K562 (cell line): ENCODE data around the gene ARMC9.

Experiments
- CTCF ChIP-seq, 3 experiments: IDR thresholded peaks in 2 of 3; conservative IDR thresholded peaks in 1 of 3; 2 replicates each; pipeline ENCODE4 v1.5.1; 2011 to 2012; ENCODE audit warnings: low read length in 3 of 3, mild to moderate bottlenecking in 3 of 3, control low read depth in 2 of 3, improper control_type of control experiment in 1 of 3, inconsistent platforms in 1 of 3, low read depth in 1 of 3, mixed read lengths in 1 of 3, moderate library complexity in 1 of 3; ENCODE audit not compliant: insufficient read depth in 2 of 3
- RREB1 ChIP-seq: fragments of 250-450 bp; sonication (Bioruptor Pico); IDR thresholded peaks from 2 replicates; pipeline ENCODE4 v1.4.0; 2020
- SP1 ChIP-seq: sonication (generic); formaldehyde crosslinking; IDR thresholded peaks from 2 replicates; pipeline ENCODE4 v1.8.1; 2022; ENCODE audit warnings: mild to moderate bottlenecking, missing genetic modification reagents
- TARDBP ChIP-seq: fragments of 450-650 bp; IDR thresholded peaks from 2 replicates; pipeline ENCODE4 v1.6.1; 2016
- TCF7 ChIP-seq: sonication (generic); IDR thresholded peaks from 2 replicates; pipeline ENCODE4 v1.6.1; 2016; ENCODE audit warnings: antibody characterized with exemption, borderline replicate concordance
- ZNF3 ChIP-seq: fragments of 250-450 bp; sonication (Bioruptor Pico); IDR thresholded peaks from 2 replicates; pipeline ENCODE4 v1.5.0; 2021; ENCODE audit warnings: mild to moderate bottlenecking, moderate library complexity

- no peak for TF ChIP-seq ZNF3 (CRISPR knock-in tag)
- TF ChIP-seq SP1: no peak
- TF ChIP-seq TCF7: no peak
- TF ChIP-seq CTCF (IDR thresholded peaks at IDR 0.05 in 2 of 3, conservative IDR thresholded peaks at IDR 0.05 in 1 of 3; ENCODE audit: insufficient read depth in 2 of 3, low read depth in 1 of 3, low read length in 3 of 3): no peak
- no peak for TF ChIP-seq RREB1
- no peak for TF ChIP-seq TARDBP
Observed at GRCh38 chr2:231367178-231367577, 168.7 kb downstream of the ARMC9 start.
